Gastroesophageal sphincter (tissue), 4 donors: ENCODE measurements around the gene TRRAP. TPM values are rescaled to one million over a fixed set of nuclear protein-coding genes. Genes with fewer than 3 reads are reported as not detected.

ENCODE experiments used
- ATAC-seq: fragments of 150-250 bp; one replicate; pipeline ENCODE4 v1.9.1; 2016; ENCODE audit warnings: mild to moderate bottlenecking, moderate library complexity
- H3K27ac ChIP-seq, 4 donors: fragments of 200-600 bp; sonication (generic) in 3 of 4; 1 replicate in 3 of 4; 2 replicates in 1 of 4; pipeline ENCODE4 v1.5.1; 2016 to 2019
- H3K27me3 ChIP-seq: fragments of 200-600 bp; sonication (generic); one replicate; pipeline ENCODE4 v1.5.1; 2019
- H3K36me3 ChIP-seq, 2 donors: fragments of 200-600 bp; sonication (generic); one replicate each; pipeline ENCODE4 v1.5.1; 2019; ENCODE audit warnings: control low read depth in 1 of 2
- H3K4me1 ChIP-seq, 3 donors: fragments of 200-600 bp; sonication (generic); 1 replicate in 2 of 3; 2 replicates in 1 of 3; pipeline ENCODE4 v1.5.1; 2016 to 2019; ENCODE audit warnings: control low read depth in 2 of 3
- H3K4me3 ChIP-seq, 2 donors: fragments of 200-600 bp; sonication (generic); one replicate each; pipeline ENCODE4 v1.5.1; 2019; ENCODE audit warnings: mild to moderate bottlenecking in 1 of 2, moderate library complexity in 1 of 2
- H3K9me3 ChIP-seq, 3 donors: fragments of 200-600 bp; sonication (generic); one replicate each; pipeline ENCODE4 v1.5.1; 2017 to 2019; ENCODE audit warnings: control low read depth in 2 of 3
- EP300 ChIP-seq: sonication (generic); formaldehyde crosslinking; IDR thresholded peaks from one replicate; pipeline ENCODE4 v1.6.1; 2017; ENCODE audit warnings: antibody characterized with exemption, mild to moderate bottlenecking
- POLR2A ChIP-seq, 2 donors: fragments of 450-650 bp; IDR thresholded peaks; one replicate each; pipeline ENCODE4 v1.6.1; 2017; ENCODE audit warnings: antibody characterized with exemption in 2 of 2, mild to moderate bottlenecking in 2 of 2, moderate library complexity in 1 of 2
- POLR2AphosphoS5 ChIP-seq: sonication (generic); formaldehyde crosslinking; IDR thresholded peaks from one replicate; pipeline ENCODE4 v1.6.1; 2017; ENCODE audit warnings: antibody characterized with exemption
- WGBS, 2 donors: methylation state at CpG; one replicate each; pipeline ENCODE4 v1.1.5; 2018; ENCODE audit warnings: low coverage in 1 of 2; 5-methylcytosine and 5-hydroxymethylcytosine counted together
- total RNA-seq, 4 donors: library from RNA; depleted of rRNA; stranded (reverse); fragments of >200 nt; gene quantifications; one replicate each; pipeline ENCODE4 v1.1.0, GENCODE V29; 2016
- TF ChIP-seq, protein P1 (sequence below), 4 experiments: fragments of 200-600 bp in 2 of 4; fragments of 450-650 bp in 2 of 4; sonication (generic) in 1 of 4; IDR thresholded peaks; one replicate each; pipeline ENCODE4 v1.5.1; 2017 to 2019; ENCODE audit warnings: antibody characterized with exemption in 4 of 4, mild to moderate bottlenecking in 2 of 4, moderate library complexity in 2 of 4

TRRAP gene
- total RNA-seq, 4 donors from 2014 or later: 19.1 to 34.8 (median 28.4) TPM

DNA sequence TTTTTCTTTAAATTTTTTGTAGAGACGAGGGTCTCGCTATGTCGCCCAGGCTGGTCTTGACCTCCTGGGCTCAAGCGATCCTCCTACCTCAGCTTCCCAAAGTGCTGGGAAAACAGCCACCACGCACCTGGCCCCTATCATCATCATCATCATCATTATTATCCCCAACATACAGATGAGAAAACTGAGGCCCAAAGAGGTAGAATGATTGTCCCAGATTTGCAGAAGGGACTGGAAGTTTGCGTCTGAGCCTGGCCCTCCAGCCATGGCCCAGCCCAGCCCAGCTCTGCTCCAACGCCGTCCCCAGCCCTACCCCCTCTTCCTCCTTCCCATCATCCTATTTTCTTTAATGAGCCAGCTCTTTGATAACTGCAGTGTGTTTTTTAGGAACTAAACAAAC, 43.4 kb upstream of the TRRAP start:
- no peaks in the 10 kb centered on the region for H3K36me3 ChIP-seq
- H3K27ac ChIP-seq: no peak overlapping the region
- no peak overlapping the region for H3K4me3 ChIP-seq
- H3K27me3 ChIP-seq: peaks cover 39% of the 10 kb centered on the region
- WGBS, 2 donors: 48 to 77% methylated on average over 4 to 7 of the region's 8 CpGs
- H3K9me3 ChIP-seq: no peaks in the 10 kb centered on the region
- peaks cover 0 to 6% (median 0%) of the 10 kb centered on the region in 3 donors for H3K4me1 ChIP-seq
- TF ChIP-seq, protein P1, sequence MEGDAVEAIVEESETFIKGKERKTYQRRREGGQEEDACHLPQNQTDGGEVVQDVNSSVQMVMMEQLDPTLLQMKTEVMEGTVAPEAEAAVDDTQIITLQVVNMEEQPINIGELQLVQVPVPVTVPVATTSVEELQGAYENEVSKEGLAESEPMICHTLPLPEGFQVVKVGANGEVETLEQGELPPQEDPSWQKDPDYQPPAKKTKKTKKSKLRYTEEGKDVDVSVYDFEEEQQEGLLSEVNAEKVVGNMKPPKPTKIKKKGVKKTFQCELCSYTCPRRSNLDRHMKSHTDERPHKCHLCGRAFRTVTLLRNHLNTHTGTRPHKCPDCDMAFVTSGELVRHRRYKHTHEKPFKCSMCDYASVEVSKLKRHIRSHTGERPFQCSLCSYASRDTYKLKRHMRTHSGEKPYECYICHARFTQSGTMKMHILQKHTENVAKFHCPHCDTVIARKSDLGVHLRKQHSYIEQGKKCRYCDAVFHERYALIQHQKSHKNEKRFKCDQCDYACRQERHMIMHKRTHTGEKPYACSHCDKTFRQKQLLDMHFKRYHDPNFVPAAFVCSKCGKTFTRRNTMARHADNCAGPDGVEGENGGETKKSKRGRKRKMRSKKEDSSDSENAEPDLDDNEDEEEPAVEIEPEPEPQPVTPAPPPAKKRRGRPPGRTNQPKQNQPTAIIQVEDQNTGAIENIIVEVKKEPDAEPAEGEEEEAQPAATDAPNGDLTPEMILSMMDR (IDR thresholded peaks at IDR 0.05): no peak
- TF ChIP-seq POLR2AphosphoS5: no peak
- no peak for TF ChIP-seq POLR2A (IDR thresholded peaks at IDR 0.05)
- TF ChIP-seq EP300: no peak
- no peak for ATAC-seq

DNA sequence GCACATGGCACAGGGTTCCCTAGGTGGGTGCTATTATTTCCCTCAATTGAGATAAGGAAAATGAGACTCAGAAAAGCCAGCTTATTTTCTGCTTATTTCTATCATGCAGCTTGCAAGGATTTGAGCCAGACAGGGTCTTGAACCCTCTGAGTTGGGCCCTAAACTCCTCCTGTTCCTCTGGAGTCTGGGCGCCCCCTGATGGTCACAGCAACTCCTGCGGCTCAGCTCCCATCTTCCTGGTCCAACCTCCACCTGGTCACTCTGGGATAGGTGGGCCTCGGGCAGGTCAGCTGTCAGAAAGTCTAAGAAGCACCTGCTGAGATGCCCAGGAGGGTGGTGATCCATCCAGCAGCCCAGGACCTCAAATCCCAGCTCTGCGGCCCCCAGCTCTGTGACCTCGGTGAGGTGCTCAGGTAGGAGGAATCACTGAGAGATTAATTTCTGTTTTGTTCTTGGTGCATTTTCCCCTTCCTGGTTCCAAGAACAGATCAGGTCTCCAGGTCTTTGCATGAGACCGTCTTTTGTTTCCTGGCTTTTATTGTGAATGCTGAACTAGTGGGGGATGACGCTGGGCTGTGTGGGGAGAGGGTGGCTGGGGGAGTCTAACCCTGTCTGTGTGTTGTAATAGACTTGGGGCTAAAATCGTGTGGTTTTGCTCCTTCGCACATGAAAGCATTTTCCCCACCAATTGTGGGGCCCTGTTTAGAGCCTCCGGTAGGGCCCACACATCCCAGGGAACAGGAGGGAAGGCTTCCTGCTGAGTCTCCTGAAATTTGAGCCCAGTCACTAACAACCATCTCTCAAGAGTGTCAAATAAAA, 41.3 kb upstream of the TRRAP start:
- WGBS, 2 donors: 31% methylated on average over 5 of the region's 10 CpGs; no CpG with 5 or more reads in 1 of the 2 donors
- H3K4me1 ChIP-seq: peaks cover 0 to 5% (median 0%) of the 10 kb centered on the region in 3 donors
- no peaks in the 10 kb centered on the region for H3K9me3 ChIP-seq
- no peaks in the 10 kb centered on the region for H3K36me3 ChIP-seq
- no peak for ATAC-seq
- H3K4me3 ChIP-seq: no peak overlapping the region
- TF ChIP-seq, protein P1 (IDR thresholded peaks at IDR 0.05): peak in 2 of 4 experiments; percentile 12 to 35
- TF ChIP-seq POLR2AphosphoS5: no peak
- no peak for TF ChIP-seq POLR2A (IDR thresholded peaks at IDR 0.05)
- no peak for TF ChIP-seq EP300
- H3K27ac ChIP-seq: no peak overlapping the region
- H3K27me3 ChIP-seq: peaks cover 44% of the 10 kb centered on the region

DNA sequence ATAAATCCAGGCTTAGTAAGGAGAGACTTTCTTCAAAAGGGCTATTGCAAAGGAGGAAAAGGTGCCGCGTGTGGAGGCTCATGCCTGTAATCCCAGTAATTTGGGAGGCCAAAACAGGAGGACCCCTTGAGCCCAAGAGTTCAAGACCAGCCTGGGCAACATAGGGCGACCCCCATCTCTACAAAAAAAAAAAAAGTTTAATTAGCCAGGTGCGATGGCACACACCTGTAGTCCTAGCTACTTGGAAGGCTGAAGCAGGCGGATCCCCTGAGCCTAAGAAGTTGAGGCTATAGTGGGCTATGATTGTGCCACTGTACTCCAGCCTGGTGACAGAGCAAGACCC, 40.7 kb upstream of the TRRAP start:
- Histone ChIP-seq H3K36me3 (no peaks in the 10 kb centered on the region), H3K9me3 (no peaks in the 10 kb centered on the region), H3K27me3 (peaks cover 44% of the 10 kb centered on the region), H3K27ac (no peak overlapping the region), H3K4me1 (peaks cover 0 to 5% (median 0%) of the 10 kb centered on the region in 3 donors), H3K4me3 (no peak overlapping the region)
- TF ChIP-seq EP300 (no peak), POLR2A (IDR thresholded peaks at IDR 0.05) (no peak), POLR2AphosphoS5 (no peak)
- TF ChIP-seq, protein P1 (IDR thresholded peaks at IDR 0.05): no peak
- WGBS, 2 donors: 58 to 89% methylated on average over 1 to 5 of the region's 5 CpGs
- no peak for ATAC-seq

- H3K4me1 ChIP-seq: peaks cover 0 to 5% (median 0%) of the 10 kb centered on the region in 3 donors
- WGBS, 2 donors: 70 to 80% methylated on average over 1 to 2 of the region's 11 CpGs
- no peaks in the 10 kb centered on the region for H3K9me3 ChIP-seq
- ATAC-seq: no peak
- H3K36me3 ChIP-seq: no peaks in the 10 kb centered on the region
- no peak overlapping the region for H3K27ac ChIP-seq
- H3K27me3 ChIP-seq: peaks cover 44% of the 10 kb centered on the region
- TF ChIP-seq POLR2AphosphoS5 (no peak), POLR2A (IDR thresholded peaks at IDR 0.05) (no peak), EP300 (no peak)
- TF ChIP-seq, protein P1 (IDR thresholded peaks at IDR 0.05): no peak
- H3K4me3 ChIP-seq: no peak overlapping the region
Observed at GRCh38 chr7:98840096-98840495, 38.2 kb upstream of the TRRAP start.

DNA sequence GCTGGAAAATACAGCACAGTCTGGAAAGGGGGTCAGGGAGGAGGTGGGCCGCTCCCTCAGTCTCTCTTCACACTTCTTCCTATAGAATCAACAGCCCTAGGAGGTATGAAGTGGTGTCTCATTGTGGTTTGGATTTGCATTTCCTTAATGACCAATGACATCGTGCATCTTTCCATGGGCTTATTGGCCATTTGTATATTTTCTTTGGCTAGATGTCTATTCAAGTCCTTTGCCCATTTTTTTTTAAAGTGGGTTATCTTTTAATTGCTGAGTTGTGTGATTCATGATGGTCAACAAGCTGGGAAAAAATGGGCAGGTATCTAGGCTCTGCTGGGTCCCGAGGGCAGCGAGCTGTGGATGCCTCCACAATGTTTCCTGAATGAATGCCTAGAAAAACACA, 37.6 kb upstream of the TRRAP start:
- peaks cover 40% of the 10 kb centered on the region for H3K27me3 ChIP-seq
- TF ChIP-seq, protein P1 (IDR thresholded peaks at IDR 0.05): no peak
- TF ChIP-seq POLR2A (IDR thresholded peaks at IDR 0.05) (no peak), POLR2AphosphoS5 (no peak), EP300 (no peak)
- no peaks in the 10 kb centered on the region for H3K9me3 ChIP-seq
- no peaks in the 10 kb centered on the region for H3K36me3 ChIP-seq
- no peak overlapping the region for H3K27ac ChIP-seq
- WGBS, 2 donors: 48 to 57% methylated on average over 3 to 4 of the region's 4 CpGs
- H3K4me1 ChIP-seq: peaks cover 0 to 5% (median 0%) of the 10 kb centered on the region in 3 donors
- no peak for ATAC-seq
- no peak overlapping the region for H3K4me3 ChIP-seq
